ENCODE measurements around the gene UPK2. TPM values are rescaled to one million over a fixed set of nuclear protein-coding genes. Genes with fewer than 3 reads are reported as not detected.

UPK2 gene
- total and polyA plus RNA-seq, 2 of the 13 experiments (the other 11 are each of a cell fraction or from before 2014, with no cell fraction given) = not detected

DNA sequence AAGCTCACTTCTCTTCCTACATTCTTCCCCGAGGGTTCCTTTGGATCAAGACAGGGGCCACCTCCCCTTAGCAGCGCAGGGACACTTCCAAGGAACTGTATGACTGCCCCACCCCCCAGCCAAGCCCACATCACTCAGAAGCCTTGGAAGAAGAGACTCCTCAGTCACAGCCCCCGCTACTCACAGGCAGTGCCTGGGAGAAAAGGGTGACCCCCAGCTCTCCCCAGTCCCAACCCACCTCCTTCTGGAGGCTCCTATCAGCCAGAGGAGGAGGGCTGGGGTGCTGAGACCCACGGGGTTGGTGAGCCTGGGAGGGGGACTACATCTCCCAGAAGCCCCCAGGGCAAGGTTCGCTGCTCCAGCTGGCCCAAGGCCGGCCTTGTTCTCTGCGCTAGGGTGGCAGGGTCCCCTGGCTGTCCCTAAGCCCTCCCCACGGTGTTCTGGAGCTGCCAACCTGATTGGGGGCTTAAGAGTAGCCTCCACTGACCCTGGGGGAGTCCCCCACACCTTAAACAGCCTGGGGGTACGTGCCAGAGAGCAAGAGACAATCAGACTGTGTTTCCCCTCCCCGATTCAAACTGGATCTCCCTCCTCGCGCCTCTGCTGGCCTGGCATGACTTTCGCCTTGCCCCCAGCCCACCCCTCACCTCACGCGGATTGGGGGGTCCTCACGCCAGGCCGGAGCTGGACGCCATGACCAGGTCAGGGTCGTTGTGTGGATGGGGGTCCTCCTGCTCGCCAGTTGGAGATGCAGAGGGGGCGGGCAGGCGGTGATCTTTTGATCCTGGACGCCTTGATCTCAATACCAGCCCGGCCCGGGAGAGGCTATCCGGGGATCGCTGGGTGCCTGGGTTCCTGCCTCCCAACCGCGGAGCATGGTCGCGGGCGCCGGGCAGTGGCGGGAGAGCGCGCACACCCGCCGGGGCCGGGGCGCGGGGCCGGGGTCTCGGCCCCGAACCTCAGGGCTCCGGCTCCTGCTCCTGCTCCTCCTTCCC is 31.2 kb upstream of the UPK2 start (continued):
- TF ChIP-seq LCORL (IDR thresholded peaks at IDR 0.05) (no peak), LCORL (CRISPR knock-in tag; IDR thresholded peaks at IDR 0.05) (peak; percentile 55; the same call in 1 of the 2 replicates), ELF3 (CRISPR knock-in tag; IDR thresholded peaks at IDR 0.05) (no peak), ZNF552 (CRISPR knock-in tag; IDR thresholded peaks at IDR 0.05; ENCODE audit: borderline replicate concordance) (no peak), STAT5B (CRISPR knock-in tag; IDR thresholded peaks at IDR 0.05) (no peak), ZNF234 (CRISPR knock-in tag; conservative IDR thresholded peaks at IDR 0.05) (peak; percentile 63; the same call in 1 of the 2 replicates), KDM2A (CRISPR knock-in tag; IDR thresholded peaks at IDR 0.05; ENCODE audit: borderline replicate concordance, low read depth) (peak; percentile 50; the same call in 1 of the 2 replicates)
- TF ChIP-seq, protein P1, sequence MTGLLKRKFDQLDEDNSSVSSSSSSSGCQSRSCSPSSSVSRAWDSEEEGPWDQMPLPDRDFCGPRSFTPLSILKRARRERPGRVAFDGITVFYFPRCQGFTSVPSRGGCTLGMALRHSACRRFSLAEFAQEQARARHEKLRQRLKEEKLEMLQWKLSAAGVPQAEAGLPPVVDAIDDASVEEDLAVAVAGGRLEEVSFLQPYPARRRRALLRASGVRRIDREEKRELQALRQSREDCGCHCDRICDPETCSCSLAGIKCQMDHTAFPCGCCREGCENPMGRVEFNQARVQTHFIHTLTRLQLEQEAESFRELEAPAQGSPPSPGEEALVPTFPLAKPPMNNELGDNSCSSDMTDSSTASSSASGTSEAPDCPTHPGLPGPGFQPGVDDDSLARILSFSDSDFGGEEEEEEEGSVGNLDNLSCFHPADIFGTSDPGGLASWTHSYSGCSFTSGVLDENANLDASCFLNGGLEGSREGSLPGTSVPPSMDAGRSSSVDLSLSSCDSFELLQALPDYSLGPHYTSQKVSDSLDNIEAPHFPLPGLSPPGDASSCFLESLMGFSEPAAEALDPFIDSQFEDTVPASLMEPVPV (CRISPR knock-in tag; IDR thresholded peaks at IDR 0.05) = no peak
- TF ChIP-seq, protein P2, sequence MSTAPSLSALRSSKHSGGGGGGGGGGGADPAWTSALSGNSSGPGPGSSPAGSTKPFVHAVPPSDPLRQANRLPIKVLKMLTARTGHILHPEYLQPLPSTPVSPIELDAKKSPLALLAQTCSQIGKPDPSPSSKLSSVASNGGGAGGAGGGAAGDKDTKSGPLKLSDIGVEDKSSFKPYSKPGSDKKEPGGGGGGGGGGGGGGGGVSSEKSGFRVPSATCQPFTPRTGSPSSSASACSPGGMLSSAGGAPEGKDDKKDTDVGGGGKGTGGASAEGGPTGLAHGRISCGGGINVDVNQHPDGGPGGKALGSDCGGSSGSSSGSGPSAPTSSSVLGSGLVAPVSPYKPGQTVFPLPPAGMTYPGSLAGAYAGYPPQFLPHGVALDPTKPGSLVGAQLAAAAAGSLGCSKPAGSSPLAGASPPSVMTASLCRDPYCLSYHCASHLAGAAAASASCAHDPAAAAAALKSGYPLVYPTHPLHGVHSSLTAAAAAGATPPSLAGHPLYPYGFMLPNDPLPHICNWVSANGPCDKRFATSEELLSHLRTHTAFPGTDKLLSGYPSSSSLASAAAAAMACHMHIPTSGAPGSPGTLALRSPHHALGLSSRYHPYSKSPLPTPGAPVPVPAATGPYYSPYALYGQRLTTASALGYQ (CRISPR knock-in tag; IDR thresholded peaks at IDR 0.05) = no peak
- TF ChIP-seq, protein P3, sequence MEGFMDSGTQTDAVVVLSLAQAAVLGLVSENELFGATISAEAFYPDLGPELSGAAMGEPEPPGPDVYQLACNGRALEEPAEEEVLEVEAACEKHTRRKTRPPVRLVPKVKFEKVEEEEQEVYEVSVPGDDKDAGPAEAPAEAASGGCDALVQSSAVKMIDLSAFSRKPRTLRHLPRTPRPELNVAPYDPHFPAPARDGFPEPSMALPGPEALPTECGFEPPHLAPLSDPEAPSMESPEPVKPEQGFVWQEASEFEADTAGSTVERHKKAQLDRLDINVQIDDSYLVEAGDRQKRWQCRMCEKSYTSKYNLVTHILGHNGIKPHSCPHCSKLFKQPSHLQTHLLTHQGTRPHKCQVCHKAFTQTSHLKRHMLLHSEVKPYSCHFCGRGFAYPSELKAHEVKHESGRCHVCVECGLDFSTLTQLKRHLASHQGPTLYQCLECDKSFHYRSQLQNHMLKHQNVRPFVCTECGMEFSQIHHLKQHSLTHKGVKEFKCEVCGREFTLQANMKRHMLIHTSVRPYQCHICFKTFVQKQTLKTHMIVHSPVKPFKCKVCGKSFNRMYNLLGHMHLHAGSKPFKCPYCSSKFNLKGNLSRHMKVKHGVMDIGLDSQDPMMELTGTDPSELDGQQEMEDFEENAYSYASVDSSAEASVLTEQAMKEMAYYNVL (CRISPR knock-in tag; IDR thresholded peaks at IDR 0.05; ENCODE audit: borderline replicate concordance) = peak; percentile 55; the same call in 1 of the 2 replicates
- TF ChIP-seq, protein P4, sequence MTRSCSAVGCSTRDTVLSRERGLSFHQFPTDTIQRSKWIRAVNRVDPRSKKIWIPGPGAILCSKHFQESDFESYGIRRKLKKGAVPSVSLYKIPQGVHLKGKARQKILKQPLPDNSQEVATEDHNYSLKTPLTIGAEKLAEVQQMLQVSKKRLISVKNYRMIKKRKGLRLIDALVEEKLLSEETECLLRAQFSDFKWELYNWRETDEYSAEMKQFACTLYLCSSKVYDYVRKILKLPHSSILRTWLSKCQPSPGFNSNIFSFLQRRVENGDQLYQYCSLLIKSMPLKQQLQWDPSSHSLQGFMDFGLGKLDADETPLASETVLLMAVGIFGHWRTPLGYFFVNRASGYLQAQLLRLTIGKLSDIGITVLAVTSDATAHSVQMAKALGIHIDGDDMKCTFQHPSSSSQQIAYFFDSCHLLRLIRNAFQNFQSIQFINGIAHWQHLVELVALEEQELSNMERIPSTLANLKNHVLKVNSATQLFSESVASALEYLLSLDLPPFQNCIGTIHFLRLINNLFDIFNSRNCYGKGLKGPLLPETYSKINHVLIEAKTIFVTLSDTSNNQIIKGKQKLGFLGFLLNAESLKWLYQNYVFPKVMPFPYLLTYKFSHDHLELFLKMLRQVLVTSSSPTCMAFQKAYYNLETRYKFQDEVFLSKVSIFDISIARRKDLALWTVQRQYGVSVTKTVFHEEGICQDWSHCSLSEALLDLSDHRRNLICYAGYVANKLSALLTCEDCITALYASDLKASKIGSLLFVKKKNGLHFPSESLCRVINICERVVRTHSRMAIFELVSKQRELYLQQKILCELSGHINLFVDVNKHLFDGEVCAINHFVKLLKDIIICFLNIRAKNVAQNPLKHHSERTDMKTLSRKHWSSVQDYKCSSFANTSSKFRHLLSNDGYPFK (CRISPR knock-in tag; IDR thresholded peaks at IDR 0.05; ENCODE audit: borderline replicate concordance) = no peak
- TF ChIP-seq, protein P5, sequence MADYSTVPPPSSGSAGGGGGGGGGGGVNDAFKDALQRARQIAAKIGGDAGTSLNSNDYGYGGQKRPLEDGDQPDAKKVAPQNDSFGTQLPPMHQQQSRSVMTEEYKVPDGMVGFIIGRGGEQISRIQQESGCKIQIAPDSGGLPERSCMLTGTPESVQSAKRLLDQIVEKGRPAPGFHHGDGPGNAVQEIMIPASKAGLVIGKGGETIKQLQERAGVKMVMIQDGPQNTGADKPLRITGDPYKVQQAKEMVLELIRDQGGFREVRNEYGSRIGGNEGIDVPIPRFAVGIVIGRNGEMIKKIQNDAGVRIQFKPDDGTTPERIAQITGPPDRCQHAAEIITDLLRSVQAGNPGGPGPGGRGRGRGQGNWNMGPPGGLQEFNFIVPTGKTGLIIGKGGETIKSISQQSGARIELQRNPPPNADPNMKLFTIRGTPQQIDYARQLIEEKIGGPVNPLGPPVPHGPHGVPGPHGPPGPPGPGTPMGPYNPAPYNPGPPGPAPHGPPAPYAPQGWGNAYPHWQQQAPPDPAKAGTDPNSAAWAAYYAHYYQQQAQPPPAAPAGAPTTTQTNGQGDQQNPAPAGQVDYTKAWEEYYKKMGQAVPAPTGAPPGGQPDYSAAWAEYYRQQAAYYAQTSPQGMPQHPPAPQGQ (CRISPR knock-in tag; IDR thresholded peaks at IDR 0.05; ENCODE audit: borderline replicate concordance) = no peak
- TF ChIP-seq, protein P6, sequence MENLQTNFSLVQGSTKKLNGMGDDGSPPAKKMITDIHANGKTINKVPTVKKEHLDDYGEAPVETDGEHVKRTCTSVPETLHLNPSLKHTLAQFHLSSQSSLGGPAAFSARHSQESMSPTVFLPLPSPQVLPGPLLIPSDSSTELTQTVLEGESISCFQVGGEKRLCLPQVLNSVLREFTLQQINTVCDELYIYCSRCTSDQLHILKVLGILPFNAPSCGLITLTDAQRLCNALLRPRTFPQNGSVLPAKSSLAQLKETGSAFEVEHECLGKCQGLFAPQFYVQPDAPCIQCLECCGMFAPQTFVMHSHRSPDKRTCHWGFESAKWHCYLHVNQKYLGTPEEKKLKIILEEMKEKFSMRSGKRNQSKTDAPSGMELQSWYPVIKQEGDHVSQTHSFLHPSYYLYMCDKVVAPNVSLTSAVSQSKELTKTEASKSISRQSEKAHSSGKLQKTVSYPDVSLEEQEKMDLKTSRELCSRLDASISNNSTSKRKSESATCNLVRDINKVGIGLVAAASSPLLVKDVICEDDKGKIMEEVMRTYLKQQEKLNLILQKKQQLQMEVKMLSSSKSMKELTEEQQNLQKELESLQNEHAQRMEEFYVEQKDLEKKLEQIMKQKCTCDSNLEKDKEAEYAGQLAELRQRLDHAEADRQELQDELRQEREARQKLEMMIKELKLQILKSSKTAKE (CRISPR knock-in tag; IDR thresholded peaks at IDR 0.05; ENCODE audit: borderline replicate concordance) = no peak

Data from HepG2 (cell line).